ENCODE results near the gene BICD2.

DNA sequence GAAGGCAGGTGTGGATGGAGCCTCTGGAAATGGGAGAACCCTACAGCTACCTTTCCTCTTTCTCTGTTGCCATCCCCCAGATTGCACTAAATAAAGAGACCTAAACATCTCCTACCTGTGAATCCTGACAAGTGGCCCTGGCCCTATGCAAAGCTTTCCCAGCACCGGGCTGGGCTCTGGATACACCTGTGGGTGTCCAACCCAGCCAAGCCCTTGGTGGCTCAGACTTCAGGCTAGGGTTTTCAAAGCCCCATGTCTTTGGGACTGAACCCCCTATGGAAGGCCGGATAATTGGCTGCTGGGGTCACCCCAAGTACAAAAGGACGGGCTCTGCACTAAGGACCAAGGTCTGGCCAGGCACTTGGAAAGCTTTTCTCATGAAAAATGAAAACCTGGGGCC lies 50.6 kb downstream of the BICD2 start:
- TF ChIP-seq, protein P1, sequence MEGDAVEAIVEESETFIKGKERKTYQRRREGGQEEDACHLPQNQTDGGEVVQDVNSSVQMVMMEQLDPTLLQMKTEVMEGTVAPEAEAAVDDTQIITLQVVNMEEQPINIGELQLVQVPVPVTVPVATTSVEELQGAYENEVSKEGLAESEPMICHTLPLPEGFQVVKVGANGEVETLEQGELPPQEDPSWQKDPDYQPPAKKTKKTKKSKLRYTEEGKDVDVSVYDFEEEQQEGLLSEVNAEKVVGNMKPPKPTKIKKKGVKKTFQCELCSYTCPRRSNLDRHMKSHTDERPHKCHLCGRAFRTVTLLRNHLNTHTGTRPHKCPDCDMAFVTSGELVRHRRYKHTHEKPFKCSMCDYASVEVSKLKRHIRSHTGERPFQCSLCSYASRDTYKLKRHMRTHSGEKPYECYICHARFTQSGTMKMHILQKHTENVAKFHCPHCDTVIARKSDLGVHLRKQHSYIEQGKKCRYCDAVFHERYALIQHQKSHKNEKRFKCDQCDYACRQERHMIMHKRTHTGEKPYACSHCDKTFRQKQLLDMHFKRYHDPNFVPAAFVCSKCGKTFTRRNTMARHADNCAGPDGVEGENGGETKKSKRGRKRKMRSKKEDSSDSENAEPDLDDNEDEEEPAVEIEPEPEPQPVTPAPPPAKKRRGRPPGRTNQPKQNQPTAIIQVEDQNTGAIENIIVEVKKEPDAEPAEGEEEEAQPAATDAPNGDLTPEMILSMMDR (conservative IDR thresholded peaks at IDR 0.05): no peak
- no peak for TF ChIP-seq EZH2 (IDR thresholded peaks at IDR 0.05; ENCODE audit: low read depth)

All from PC-9 (cell line).